Adrenal gland (tissue), 12 donors: ENCODE results near the gene FRAT2. TPM values are rescaled to one million over a fixed set of nuclear protein-coding genes. Genes with fewer than 3 reads are reported as not detected.

Experiments used
- DNase-seq, 7 donors: peaks; one replicate each; pipeline ENCODE4 v3.0.0-alpha.2; 2019 to 2020
- H3K27ac ChIP-seq, 5 donors: fragments of 200-600 bp; sonication (generic) in 4 of 5; 1 replicate in 3 of 5; 2 replicates in 2 of 5; pipeline versions ENCODE4 v1.5.1 to v1.8.0; 2016 to 2020; ENCODE audit warnings: mild to moderate bottlenecking in 1 of 5
- H3K27me3 ChIP-seq: fragments of 200-600 bp; 2 replicates; pipeline ENCODE4 v1.8.0; 2021
- H3K36me3 ChIP-seq, 2 donors: fragments of 200-600 bp; replicated peaks in 1 of 2; 1 replicate in 1 of 2; 2 replicates in 1 of 2; pipeline versions ENCODE4 v1.5.1 to v1.8.0; 2018 to 2022
- H3K4me1 ChIP-seq, 2 donors: fragments of 200-600 bp; replicated peaks in 1 of 2; 1 replicate in 1 of 2; 2 replicates in 1 of 2; pipeline versions ENCODE4 v1.5.1 to v1.8.0; 2018 to 2021
- H3K4me3 ChIP-seq, 4 donors: fragments of 200-600 bp; sonication (generic) in 3 of 4; one replicate each; pipeline ENCODE4 v1.5.1; 2016 to 2018
- H3K9me3 ChIP-seq, 3 donors: fragments of 200-600 bp; sonication (generic) in 1 of 3; replicated peaks in 1 of 3; 1 replicate in 2 of 3; 2 replicates in 1 of 3; pipeline versions ENCODE4 v1.5.1 to v1.8.0; 2016 to 2021
- POLR2A ChIP-seq, 2 donors: fragments of 450-650 bp; IDR thresholded peaks; one replicate each; pipeline ENCODE4 v1.6.1; 2017; ENCODE audit warnings: antibody characterized with exemption in 2 of 2, mild to moderate bottlenecking in 2 of 2, moderate library complexity in 1 of 2
- WGBS, 4 donors: extraction: QIAGEN DNeasy Blood & Tissue Kit in 2 of 4; methylation state at CpG; one replicate each; pipeline versions ENCODE4 v1.1.5 to v1.1.7; 2013 to 2017; 5-methylcytosine and 5-hydroxymethylcytosine counted together
- intact Hi-C, 2 donors: fragments of 100-400 bp; cut with DNase I; formaldehyde crosslinking; loops; one replicate each; pipeline versions ENCODE4 v1.14.1 to v1.15.0; 2022 to 2023
- polyA plus RNA-seq, 3 donors: library from polyadenylated mRNA; stranded (reverse); fragments of 200-250 nt in 2 of 3; fragments of 350-450 nt in 1 of 3; fragmentation: Illumina TruSeq in 1 of 3; extraction: RNeasy Lipid Tissue Mini Kit (QIAGEN cat#74804) in 1 of 3; gene quantifications; one replicate each; pipeline ENCODE4 v1.2.3, GENCODE V29; 2013 to 2014
- total RNA-seq, 9 donors: library from RNA; depleted of rRNA in 4 of 9; stranded (reverse); fragments of >200 nt in 4 of 9; fragments of 120-200 nt in 1 of 9; fragmentation: NEBNext Ultra II Directional in 1 of 9; extraction: Animal tissue kit (Norgen Biotek cat#: 25700) in 1 of 9; gene quantifications; one replicate each; pipeline versions ENCODE4 v1.1.0 to v1.2.4, GENCODE V29; 2013 to 2023
- TF ChIP-seq, protein P1 (sequence below), 6 experiments: fragments of 450-650 bp in 4 of 6; fragments of 200-600 bp in 2 of 6; sonication (generic) in 1 of 6; IDR thresholded peaks; 1 replicate in 5 of 6; 2 replicates in 1 of 6; pipeline versions ENCODE4 v1.5.1 to v1.8.0; 2016 to 2021; ENCODE audit warnings: antibody characterized with exemption in 6 of 6, mild to moderate bottlenecking in 2 of 6, moderate library complexity in 1 of 6
- donor health status: healthy with polysubstance abuse.
- donor health status: Bipolar disorder and iron deficiency.
- donor health status: DM: yes; HTN: yes; CAD: no.
- donor health status: DM: no; HTN: no; CAD: no.
- donor health status: DM: no; HTN: no; CAD: no.
- donor health status: DM: yes; HTN: yes; CAD: no.

FRAT2 gene
- total and polyA plus RNA-seq, 12 donors, result 2.8 to 17.9 (median 7.7) TPM

- H3K4me1 ChIP-seq, result peaks cover 10 to 29% of the 10 kb centered on the region in 2 donors
- H3K27me3 ChIP-seq, result no peaks in the 10 kb centered on the region
- peak overlapping the region; percentile 65 to 98 (median 95) for H3K27ac ChIP-seq
- peak in 5 of 7 donors; percentile 16 to 58 (median 32) for DNase-seq
- peak overlapping the region in 3 of 4 donors; percentile 8 to 96 (median 33) for H3K4me3 ChIP-seq
- intact Hi-C loops, result no loop called here
- 12 to 37% (median 22%) methylated on average over 9 to 24 of the region's 24 CpGs for WGBS, 4 donors
- H3K9me3 ChIP-seq, result no peaks in the 10 kb centered on the region
- no peak for TF ChIP-seq POLR2A (IDR thresholded peaks at IDR 0.05)
- TF ChIP-seq, protein P1, sequence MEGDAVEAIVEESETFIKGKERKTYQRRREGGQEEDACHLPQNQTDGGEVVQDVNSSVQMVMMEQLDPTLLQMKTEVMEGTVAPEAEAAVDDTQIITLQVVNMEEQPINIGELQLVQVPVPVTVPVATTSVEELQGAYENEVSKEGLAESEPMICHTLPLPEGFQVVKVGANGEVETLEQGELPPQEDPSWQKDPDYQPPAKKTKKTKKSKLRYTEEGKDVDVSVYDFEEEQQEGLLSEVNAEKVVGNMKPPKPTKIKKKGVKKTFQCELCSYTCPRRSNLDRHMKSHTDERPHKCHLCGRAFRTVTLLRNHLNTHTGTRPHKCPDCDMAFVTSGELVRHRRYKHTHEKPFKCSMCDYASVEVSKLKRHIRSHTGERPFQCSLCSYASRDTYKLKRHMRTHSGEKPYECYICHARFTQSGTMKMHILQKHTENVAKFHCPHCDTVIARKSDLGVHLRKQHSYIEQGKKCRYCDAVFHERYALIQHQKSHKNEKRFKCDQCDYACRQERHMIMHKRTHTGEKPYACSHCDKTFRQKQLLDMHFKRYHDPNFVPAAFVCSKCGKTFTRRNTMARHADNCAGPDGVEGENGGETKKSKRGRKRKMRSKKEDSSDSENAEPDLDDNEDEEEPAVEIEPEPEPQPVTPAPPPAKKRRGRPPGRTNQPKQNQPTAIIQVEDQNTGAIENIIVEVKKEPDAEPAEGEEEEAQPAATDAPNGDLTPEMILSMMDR (IDR thresholded peaks at IDR 0.05), result no peak
- H3K36me3 ChIP-seq, result no peaks in the 10 kb centered on the region
Observed at GRCh38 chr10:97320480-97321031, 14.0 kb downstream of the FRAT2 start.

GRCh38 chr10:97319671-97320479 lies 14.7 kb downstream of the FRAT2 start:
- 1 to 2% (median 1%) methylated on average over 15 to 83 of the region's 83 CpGs for whole genome bisulfite sequencing, 4 donors
- Histone ChIP-seq H3K4me3 (peak overlapping the region in 3 of 4 donors; percentile 41 to 96 (median 42)), H3K27ac (peak overlapping the region; percentile 93 to 98 (median 97)), H3K27me3 (no peaks in the 10 kb centered on the region), H3K4me1 (peaks cover 10 to 29% of the 10 kb centered on the region in 2 donors), H3K36me3 (no peaks in the 10 kb centered on the region), H3K9me3 (no peaks in the 10 kb centered on the region)
- intact Hi-C loops, result loop anchor here in 1 of 2 donors (2.0 kb wide), 1 partner anchor 13 kb away; no protein-coding TSS in a partner anchor
- peak; percentile 51 to 72 (median 57) for DNase-seq
- peak in 1 of 2 donors; percentile 44 for TF ChIP-seq POLR2A (IDR thresholded peaks at IDR 0.05)
- TF ChIP-seq, protein P1 (IDR thresholded peaks at IDR 0.05), result no peak

- TF ChIP-seq, protein P1 (IDR thresholded peaks at IDR 0.05), result peak in 1 of 6 experiments; percentile 8
- peak; percentile 74 to 93 for TF ChIP-seq POLR2A (IDR thresholded peaks at IDR 0.05)
- Histone ChIP-seq H3K9me3 (no peaks in the 10 kb centered on the region), H3K27ac (peak within 1 kb of the TSS; percentile 93 to 98 (median 97)), H3K4me3 (peak within 1 kb of the TSS; percentile 41 to 96 (median 62)), H3K4me1 (peaks cover 10 to 29% of the 10 kb centered on the region in 2 donors), H3K27me3 (no peaks in the 10 kb centered on the region), H3K36me3 (no peaks in the 10 kb centered on the region)
- DNase-seq, result peak; percentile 90 to 95 (median 94)
- intact Hi-C loops, result loop anchor here in 1 of 2 donors (2.0 kb wide), 1 partner anchor 14 kb away; no protein-coding TSS in a partner anchor
- WGBS, 4 donors, result 0% methylated on average over 18 to 79 of the region's 79 CpGs
Observed at GRCh38 chr10:97318772-97319651, 15.5 kb downstream of the FRAT2 start, which contains the start of gene FRAT1. FRAT1 (plus strand) TSS chr10:97319271; CDS start chr10:97319454, 183 bp downstream.
